HEK293 (cell line): ENCODE results near the gene KCNC4.

ENCODE experiments used
- CTCF ChIA-PET: fragments of 350-600 bp; formaldehyde crosslinking; extraction: SDS; loops from one replicate; lab custom pipeline; 2021; ENCODE audit warnings: antibody characterized with exemption; lab: Yijun Ruan, JAX
- POLR2A ChIA-PET: fragments of 300-600 bp; formaldehyde crosslinking; extraction: SDS; loops from one replicate; lab custom pipeline; 2020; ENCODE audit warnings: antibody characterized with exemption, inconsistent platforms; lab: Yijun Ruan, JAX
- H3K27ac ChIP-seq: fragments of 200-500 bp; sonication (Bioruptor generic); 2 replicates; pipeline ENCODE4 v1.5.1; 2014; ENCODE audit warnings: low read depth, low read length, control low read depth, inconsistent platforms; ENCODE audit errors: extremely low read depth
- H3K36me3 ChIP-seq, 2 experiments: fragments of 200-500 bp in 1 of 2; sonication (Bioruptor generic) in 1 of 2; 1 replicate in 1 of 2; 2 replicates in 1 of 2; pipeline ENCODE4 v1.5.1; 2014 to 2017; ENCODE audit warnings: inconsistent platforms in 2 of 2, low read length in 2 of 2; ENCODE audit not compliant: control insufficient read depth in 2 of 2, insufficient read depth in 1 of 2
- H3K4me1 ChIP-seq: fragments of 200-500 bp; sonication (Bioruptor generic); 2 replicates; pipeline ENCODE4 v1.5.1; 2014; ENCODE audit warnings: mild to moderate bottlenecking, low read length, inconsistent platforms; ENCODE audit not compliant: control insufficient read depth, insufficient read depth
- H3K4me3 ChIP-seq: 2 replicates; pipeline ENCODE4 v1.5.1; 2011; ENCODE audit warnings: low read depth, mild to moderate bottlenecking, control low read depth, low read length, moderate library complexity
- H3K9me3 ChIP-seq: fragments of 200-500 bp; sonication (Bioruptor generic); 2 replicates; pipeline ENCODE4 v1.5.1; 2014; ENCODE audit warnings: low read depth, low read length, inconsistent platforms; ENCODE audit not compliant: control insufficient read depth, insufficient read depth
- BCL11A ChIP-seq: fragments of 450-650 bp; formaldehyde crosslinking; IDR thresholded peaks from 2 replicates; pipeline ENCODE4 v1.5.1; 2016; ENCODE audit warnings: low read depth, missing biosample characterization, missing genetic modification characterization
- KLF1 ChIP-seq: fragments of 450-650 bp; formaldehyde crosslinking; IDR thresholded peaks from 2 replicates; pipeline ENCODE4 v1.5.1; 2016; ENCODE audit warnings: missing biosample characterization, missing genetic modification characterization
- MZF1 ChIP-seq: fragments of 450-650 bp; formaldehyde crosslinking; IDR thresholded peaks from 2 replicates; pipeline ENCODE4 v1.5.1; 2017; ENCODE audit warnings: missing biosample characterization, missing genetic modification characterization, borderline replicate concordance
- ZNF133 ChIP-seq: fragments of 450-650 bp; formaldehyde crosslinking; IDR thresholded peaks from 2 replicates; pipeline ENCODE4 v1.5.1; 2016; ENCODE audit warnings: missing biosample characterization, missing genetic modification characterization
- ZNF140 ChIP-seq: fragments of 450-650 bp; formaldehyde crosslinking; IDR thresholded peaks from 2 replicates; pipeline ENCODE4 v1.5.1; 2016; ENCODE audit warnings: missing biosample characterization, missing genetic modification characterization
- ZNF146 ChIP-seq: fragments of 450-650 bp; formaldehyde crosslinking; IDR thresholded peaks from 2 replicates; pipeline ENCODE4 v1.5.1; 2016; ENCODE audit warnings: missing biosample characterization, missing genetic modification characterization
- ZNF157 ChIP-seq: fragments of 450-650 bp; formaldehyde crosslinking; IDR thresholded peaks from 2 replicates; pipeline ENCODE4 v1.5.1; 2016; ENCODE audit warnings: missing biosample characterization, missing genetic modification characterization
- ZNF2 ChIP-seq: fragments of 450-650 bp; formaldehyde crosslinking; IDR thresholded peaks from 2 replicates; pipeline ENCODE4 v1.5.1; 2016; ENCODE audit warnings: missing biosample characterization, missing genetic modification characterization
- ZNF248 ChIP-seq: fragments of 450-650 bp; formaldehyde crosslinking; IDR thresholded peaks from 2 replicates; pipeline ENCODE4 v1.5.1; 2017; ENCODE audit warnings: missing biosample characterization, missing genetic modification characterization
- ZNF350 ChIP-seq: fragments of 450-650 bp; formaldehyde crosslinking; IDR thresholded peaks from 2 replicates; pipeline ENCODE4 v1.5.0; 2017; ENCODE audit warnings: missing biosample characterization, mild to moderate bottlenecking, missing genetic modification characterization
- ZNF423 ChIP-seq: fragments of 450-650 bp; formaldehyde crosslinking; IDR thresholded peaks from 2 replicates; pipeline ENCODE4 v1.5.1; 2016; ENCODE audit warnings: missing biosample characterization, missing genetic modification characterization
- ZNF585B ChIP-seq: fragments of 450-650 bp; formaldehyde crosslinking; IDR thresholded peaks from 2 replicates; pipeline ENCODE4 v1.5.1; 2016; ENCODE audit warnings: missing biosample characterization, missing genetic modification characterization
- ZNF747 ChIP-seq: fragments of 450-650 bp; formaldehyde crosslinking; IDR thresholded peaks from 2 replicates; pipeline ENCODE4 v1.5.1; 2016; ENCODE audit warnings: missing biosample characterization, missing genetic modification characterization
- TF ChIP-seq, protein P1 (sequence below): fragments of 450-650 bp; formaldehyde crosslinking; IDR thresholded peaks from 2 replicates; pipeline ENCODE4 v1.5.1; 2016; ENCODE audit warnings: missing biosample characterization, missing genetic modification characterization
- TF ChIP-seq, protein P2 (sequence below): fragments of 450-650 bp; formaldehyde crosslinking; IDR thresholded peaks from 2 replicates; pipeline ENCODE4 v1.5.1; 2016; ENCODE audit warnings: missing biosample characterization, missing genetic modification characterization

Gene KCNC4

GRCh38 chr1:110205156-110205555, 5.0 kb upstream of the KCNC4 start:
- no peak overlapping the region for H3K27ac ChIP-seq
- H3K9me3 ChIP-seq, result no peaks in the 10 kb centered on the region
- ChIA-PET CTCF (interaction anchor here (0.7 to 20.2 kb wide), 5 partner anchors 8 to 292 kb away, joined by 3 to 662 read pairs (median 241); no protein-coding TSS in a partner anchor), POLR2A (interaction anchor here (1.0 kb wide), 1 partner anchor 133 kb away, joined by 4 read pairs; no protein-coding TSS in a partner anchor)
- no peak for TF ChIP-seq ZNF146 (tag by site-specific recombination)
- no peak for TF ChIP-seq ZNF585B
- no peak for TF ChIP-seq ZNF140
- no peak for TF ChIP-seq ZNF747
- TF ChIP-seq KLF1, result no peak
- TF ChIP-seq ZNF350 (tag by site-specific recombination), result no peak
- TF ChIP-seq, protein P1, sequence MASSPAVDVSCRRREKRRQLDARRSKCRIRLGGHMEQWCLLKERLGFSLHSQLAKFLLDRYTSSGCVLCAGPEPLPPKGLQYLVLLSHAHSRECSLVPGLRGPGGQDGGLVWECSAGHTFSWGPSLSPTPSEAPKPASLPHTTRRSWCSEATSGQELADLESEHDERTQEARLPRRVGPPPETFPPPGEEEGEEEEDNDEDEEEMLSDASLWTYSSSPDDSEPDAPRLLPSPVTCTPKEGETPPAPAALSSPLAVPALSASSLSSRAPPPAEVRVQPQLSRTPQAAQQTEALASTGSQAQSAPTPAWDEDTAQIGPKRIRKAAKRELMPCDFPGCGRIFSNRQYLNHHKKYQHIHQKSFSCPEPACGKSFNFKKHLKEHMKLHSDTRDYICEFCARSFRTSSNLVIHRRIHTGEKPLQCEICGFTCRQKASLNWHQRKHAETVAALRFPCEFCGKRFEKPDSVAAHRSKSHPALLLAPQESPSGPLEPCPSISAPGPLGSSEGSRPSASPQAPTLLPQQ (tag by site-specific recombination), result no peak
- TF ChIP-seq, protein P2, sequence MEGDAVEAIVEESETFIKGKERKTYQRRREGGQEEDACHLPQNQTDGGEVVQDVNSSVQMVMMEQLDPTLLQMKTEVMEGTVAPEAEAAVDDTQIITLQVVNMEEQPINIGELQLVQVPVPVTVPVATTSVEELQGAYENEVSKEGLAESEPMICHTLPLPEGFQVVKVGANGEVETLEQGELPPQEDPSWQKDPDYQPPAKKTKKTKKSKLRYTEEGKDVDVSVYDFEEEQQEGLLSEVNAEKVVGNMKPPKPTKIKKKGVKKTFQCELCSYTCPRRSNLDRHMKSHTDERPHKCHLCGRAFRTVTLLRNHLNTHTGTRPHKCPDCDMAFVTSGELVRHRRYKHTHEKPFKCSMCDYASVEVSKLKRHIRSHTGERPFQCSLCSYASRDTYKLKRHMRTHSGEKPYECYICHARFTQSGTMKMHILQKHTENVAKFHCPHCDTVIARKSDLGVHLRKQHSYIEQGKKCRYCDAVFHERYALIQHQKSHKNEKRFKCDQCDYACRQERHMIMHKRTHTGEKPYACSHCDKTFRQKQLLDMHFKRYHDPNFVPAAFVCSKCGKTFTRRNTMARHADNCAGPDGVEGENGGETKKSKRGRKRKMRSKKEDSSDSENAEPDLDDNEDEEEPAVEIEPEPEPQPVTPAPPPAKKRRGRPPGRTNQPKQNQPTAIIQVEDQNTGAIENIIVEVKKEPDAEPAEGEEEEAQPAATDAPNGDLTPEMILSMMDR, result no peak
- TF ChIP-seq MZF1 (tag by site-specific recombination), result no peak
- H3K4me3 ChIP-seq, result no peak overlapping the region
- no peaks in the 10 kb centered on the region for H3K36me3 ChIP-seq
- H3K4me1 ChIP-seq, result no peaks in the 10 kb centered on the region

DNA sequence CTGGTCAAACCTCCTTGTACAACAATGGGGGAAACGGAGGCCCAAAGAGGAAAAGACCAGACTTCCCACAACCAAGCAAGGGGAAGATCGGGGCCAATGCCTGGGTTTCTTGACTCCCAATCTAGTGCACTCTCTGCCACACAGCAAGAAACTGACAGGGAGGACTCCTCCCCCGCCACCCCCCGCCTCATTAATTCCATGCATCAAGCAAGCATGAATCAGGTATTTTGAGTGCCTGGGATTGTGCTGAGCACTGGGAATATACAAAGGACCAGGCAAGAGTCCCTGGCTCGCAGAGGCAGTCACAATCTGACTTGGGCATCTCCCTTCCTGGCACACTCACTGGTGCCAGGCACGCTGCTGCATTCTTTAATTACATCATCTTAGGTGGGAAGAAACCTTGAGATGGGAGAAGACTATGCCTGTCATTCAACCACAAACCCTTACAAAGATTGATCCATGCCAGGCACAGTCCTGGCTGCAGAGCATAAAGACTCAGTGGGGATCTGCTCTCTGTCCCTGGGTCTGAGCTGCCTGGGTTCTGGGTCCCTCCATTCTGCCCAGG, 4.4 kb upstream of the KCNC4 start:
- Histone ChIP-seq H3K36me3 (no peaks in the 10 kb centered on the region), H3K4me1 (no peaks in the 10 kb centered on the region), H3K4me3 (no peak overlapping the region), H3K27ac (no peak overlapping the region), H3K9me3 (no peaks in the 10 kb centered on the region)
- ChIA-PET CTCF (interaction anchor here (0.6 to 20.2 kb wide), 10 partner anchors 9 to 291 kb away, joined by 3 to 662 read pairs (median 26); partner anchors contain the start of gene RBM15), POLR2A (interaction anchor here (1.0 to 2.3 kb wide), 2 partner anchors 107 to 133 kb away, joined by 4 to 13 read pairs; no protein-coding TSS in a partner anchor)
- TF ChIP-seq ZNF423 (tag by site-specific recombination) (no peak), ZNF248 (tag by site-specific recombination) (no peak), ZNF157 (tag by site-specific recombination) (no peak), BCL11A (tag by site-specific recombination) (no peak), ZNF2 (tag by site-specific recombination) (no peak), ZNF133 (tag by site-specific recombination) (no peak)

GRCh38 chr1:110206261-110206920, 3.7 kb upstream of the KCNC4 start:
- POLR2A ChIA-PET, result interaction anchor here (0.7 to 2.3 kb wide), 2 partner anchors 100 to 106 kb away, joined by 3 to 13 read pairs; no protein-coding TSS in a partner anchor
- no peak overlapping the region for H3K4me3 ChIP-seq
- no peak for TF ChIP-seq ZNF585B
- TF ChIP-seq, all 188 proteins: peak for 0
- no peaks in the 10 kb centered on the region for H3K4me1 ChIP-seq
- CTCF ChIA-PET, result interaction anchor here (0.6 to 20.2 kb wide), 21 partner anchors 9 to 574 kb away, joined by 3 to 662 read pairs (median 7); partner anchors contain the start of gene RBM15
- H3K27ac ChIP-seq, result no peak overlapping the region
- no peaks in the 10 kb centered on the region for H3K36me3 ChIP-seq
- no peaks in the 10 kb centered on the region for H3K9me3 ChIP-seq
